H1 (cell line): ENCODE results near the gene IGLL1. TPM values are rescaled to one million over a fixed set of nuclear protein-coding genes. Genes with fewer than 3 reads are reported as not detected.

ENCODE experiments used
- ATF2 ChIP-seq: IDR thresholded peaks from 2 replicates; pipeline ENCODE4 v1.6.1; 2012; ENCODE audit warnings: low read length, inconsistent platforms
- EGR1 ChIP-seq: IDR thresholded peaks from 2 replicates; pipeline ENCODE4 v1.6.1; 2011; ENCODE audit warnings: low read depth, low read length, borderline replicate concordance
- MAFK ChIP-seq: IDR thresholded peaks from 2 replicates; pipeline ENCODE4 v1.6.1; 2012; ENCODE audit warnings: low read depth, mild to moderate bottlenecking, improper control_type of control experiment, low read length
- POU5F1 ChIP-seq: IDR thresholded peaks from 2 replicates; pipeline ENCODE4 v1.6.1; 2011; ENCODE audit warnings: low read depth, mild to moderate bottlenecking, low read length, moderate library complexity
- ZNF274 ChIP-seq: IDR thresholded peaks from 2 replicates; pipeline ENCODE4 v1.7.0; 2012; ENCODE audit warnings: low read length, borderline replicate concordance; ENCODE audit errors: extremely low read depth
- polyA plus RNA-seq, 7 experiments: library from polyadenylated mRNA; depleted of rRNA in 3 of 7; stranded (reverse) in 5 of 7; unstranded in 2 of 7; fragments of >200 nt in 5 of 7; fragments of 200-250 nt in 2 of 7; gene quantifications; 1 replicate in 5 of 7; 2 replicates in 1 of 7; 4 replicates in 1 of 7; pipeline versions ENCODE4 v1.2.1 to v1.2.3, GENCODE V29; 2011 to 2013; ENCODE audit warnings: missing spikeins in 2 of 7, mixed read lengths in 2 of 7
- total RNA-seq: library from RNA; stranded (reverse); fragmentation: NEBNext Ultra II Directional; extraction: Animal tissue kit (Norgen Biotek cat#: 25700); gene quantifications from 2 replicates; pipeline ENCODE4 v1.2.1, GENCODE V29; 2021
- TF ChIP-seq, protein P1 (sequence below): IDR thresholded peaks from 2 replicates; pipeline ENCODE4 v1.6.1; 2011; ENCODE audit warnings: low read length, improper control_type of control experiment

The IGLL1 gene
- total and polyA plus RNA-seq, 2 of the 8 experiments (the other 6 are each of a cell fraction or from before 2014, with no cell fraction given), result not detected

- TF ChIP-seq ATF2, result no peak
- TF ChIP-seq ZNF274, result no peak
- no peak for TF ChIP-seq POU5F1
- no peak for TF ChIP-seq MAFK
- TF ChIP-seq EGR1, result no peak
- TF ChIP-seq, protein P1, sequence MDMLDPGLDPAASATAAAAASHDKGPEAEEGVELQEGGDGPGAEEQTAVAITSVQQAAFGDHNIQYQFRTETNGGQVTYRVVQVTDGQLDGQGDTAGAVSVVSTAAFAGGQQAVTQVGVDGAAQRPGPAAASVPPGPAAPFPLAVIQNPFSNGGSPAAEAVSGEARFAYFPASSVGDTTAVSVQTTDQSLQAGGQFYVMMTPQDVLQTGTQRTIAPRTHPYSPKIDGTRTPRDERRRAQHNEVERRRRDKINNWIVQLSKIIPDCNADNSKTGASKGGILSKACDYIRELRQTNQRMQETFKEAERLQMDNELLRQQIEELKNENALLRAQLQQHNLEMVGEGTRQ, result no peak
Observed at GRCh38 chr22:23603266-23603665, 23.2 kb upstream of the IGLL1 start (continued).
